HFF-Myc (cell line): ENCODE results near the gene ERCC6L2.

Experiments used
- DNase-seq: peaks from one replicate; pipeline ENCODE4 v3.0.0-alpha.2; 2011; ENCODE audit warnings: low read depth; ENCODE audit errors: extremely low read depth
- H3K4me3 ChIP-seq: replicated peaks from 2 replicates; pipeline ENCODE4 v1.5.1; 2011; ENCODE audit warnings: low read depth, mild to moderate bottlenecking, control low read depth, low read length
- TF ChIP-seq, protein P1 (sequence below): IDR thresholded peaks from 2 replicates; pipeline ENCODE4 v1.5.1; 2012; ENCODE audit warnings: mild to moderate bottlenecking, low read depth, low read length, control low read depth; ENCODE audit errors: missing control alignments

The ERCC6L2 gene

DNA sequence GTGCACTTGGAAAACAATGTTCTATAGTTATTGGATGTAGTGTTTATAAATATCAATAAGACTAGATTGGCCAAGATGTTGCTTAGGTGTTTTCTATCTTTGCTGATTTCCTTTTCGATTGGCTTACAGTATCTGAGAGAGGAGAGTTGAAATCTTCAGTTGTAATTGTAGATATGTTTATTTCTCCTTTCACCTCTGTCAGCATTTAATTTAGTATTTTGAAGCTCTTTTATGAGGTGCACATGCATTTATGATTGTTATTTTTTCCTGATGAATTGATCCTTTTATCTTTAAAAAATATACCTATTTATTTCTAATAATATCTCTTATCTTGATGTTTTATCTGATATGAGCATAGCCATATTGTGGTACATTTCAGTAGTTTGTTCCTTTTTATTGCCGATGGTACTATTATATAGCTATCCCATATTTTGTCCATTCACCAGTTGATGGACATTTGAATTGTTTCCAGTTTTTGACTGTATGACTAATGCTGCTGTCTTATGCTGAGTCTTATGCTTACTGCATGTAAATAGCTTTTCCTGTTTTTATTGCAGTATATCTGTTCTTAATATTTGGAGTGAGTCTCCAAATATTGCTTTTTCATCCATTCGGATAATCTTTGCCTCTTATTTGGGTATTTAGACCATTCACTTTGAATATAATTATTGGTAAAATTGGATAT is 34.7 kb downstream of the ERCC6L2 start:
- no peak for DNase-seq
- no peak overlapping the region for H3K4me3 ChIP-seq

DNA sequence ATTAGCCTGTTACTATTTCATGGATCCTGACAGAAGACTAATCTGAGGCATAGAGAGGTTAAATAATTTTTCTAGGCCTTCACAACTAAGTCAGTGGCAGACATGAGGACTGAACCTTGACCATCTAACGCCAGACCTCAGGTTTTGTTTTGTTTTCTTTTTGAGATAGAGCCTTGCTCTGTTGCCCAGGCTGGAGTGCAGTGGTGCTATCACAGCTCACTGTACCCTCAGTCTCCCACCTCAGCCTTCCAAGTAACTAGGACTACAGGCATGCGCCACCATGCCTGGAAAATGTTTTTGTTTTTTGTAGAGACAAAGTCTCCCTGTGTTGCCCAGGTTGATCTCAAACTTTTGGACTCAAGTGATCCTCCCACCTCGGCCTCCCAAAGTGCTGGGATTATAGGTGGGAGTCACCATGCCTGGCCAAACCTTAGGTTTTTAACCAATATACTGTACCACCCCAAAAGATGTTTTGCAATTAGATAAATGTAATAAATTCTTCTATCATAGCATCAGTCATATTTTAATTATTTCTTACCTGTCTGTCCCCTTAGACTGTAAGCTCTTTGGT is 35.4 kb downstream of the ERCC6L2 start:
- no peak for DNase-seq
- TF ChIP-seq, protein P1, sequence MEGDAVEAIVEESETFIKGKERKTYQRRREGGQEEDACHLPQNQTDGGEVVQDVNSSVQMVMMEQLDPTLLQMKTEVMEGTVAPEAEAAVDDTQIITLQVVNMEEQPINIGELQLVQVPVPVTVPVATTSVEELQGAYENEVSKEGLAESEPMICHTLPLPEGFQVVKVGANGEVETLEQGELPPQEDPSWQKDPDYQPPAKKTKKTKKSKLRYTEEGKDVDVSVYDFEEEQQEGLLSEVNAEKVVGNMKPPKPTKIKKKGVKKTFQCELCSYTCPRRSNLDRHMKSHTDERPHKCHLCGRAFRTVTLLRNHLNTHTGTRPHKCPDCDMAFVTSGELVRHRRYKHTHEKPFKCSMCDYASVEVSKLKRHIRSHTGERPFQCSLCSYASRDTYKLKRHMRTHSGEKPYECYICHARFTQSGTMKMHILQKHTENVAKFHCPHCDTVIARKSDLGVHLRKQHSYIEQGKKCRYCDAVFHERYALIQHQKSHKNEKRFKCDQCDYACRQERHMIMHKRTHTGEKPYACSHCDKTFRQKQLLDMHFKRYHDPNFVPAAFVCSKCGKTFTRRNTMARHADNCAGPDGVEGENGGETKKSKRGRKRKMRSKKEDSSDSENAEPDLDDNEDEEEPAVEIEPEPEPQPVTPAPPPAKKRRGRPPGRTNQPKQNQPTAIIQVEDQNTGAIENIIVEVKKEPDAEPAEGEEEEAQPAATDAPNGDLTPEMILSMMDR, result no peak
- no peak overlapping the region for H3K4me3 ChIP-seq

More for the DNA sequence above, 34.7 kb downstream of the ERCC6L2 start:
- TF ChIP-seq, protein P1, result no peak

DNA sequence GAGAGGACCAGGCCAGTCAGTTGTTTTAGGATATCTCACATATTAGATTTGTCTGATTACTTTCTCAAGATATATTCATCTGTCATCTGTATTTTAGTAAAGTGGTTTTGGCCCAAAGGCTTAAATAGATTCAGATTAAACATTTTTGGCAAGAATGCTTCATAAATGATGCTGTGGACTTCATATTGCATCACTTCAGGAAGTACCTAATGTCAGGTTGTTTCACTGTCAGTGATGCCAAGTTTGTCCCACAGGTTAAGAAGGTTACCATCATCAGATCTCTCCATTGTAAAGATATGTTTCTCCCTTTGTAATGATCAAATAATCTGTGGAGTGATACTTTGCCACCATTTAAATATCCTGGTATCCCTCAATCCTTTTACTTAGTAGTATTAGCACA is 37.3 kb downstream of the ERCC6L2 start:
- TF ChIP-seq, protein P1, result no peak
- DNase-seq, result no peak
- H3K4me3 ChIP-seq, result no peak overlapping the region

DNA sequence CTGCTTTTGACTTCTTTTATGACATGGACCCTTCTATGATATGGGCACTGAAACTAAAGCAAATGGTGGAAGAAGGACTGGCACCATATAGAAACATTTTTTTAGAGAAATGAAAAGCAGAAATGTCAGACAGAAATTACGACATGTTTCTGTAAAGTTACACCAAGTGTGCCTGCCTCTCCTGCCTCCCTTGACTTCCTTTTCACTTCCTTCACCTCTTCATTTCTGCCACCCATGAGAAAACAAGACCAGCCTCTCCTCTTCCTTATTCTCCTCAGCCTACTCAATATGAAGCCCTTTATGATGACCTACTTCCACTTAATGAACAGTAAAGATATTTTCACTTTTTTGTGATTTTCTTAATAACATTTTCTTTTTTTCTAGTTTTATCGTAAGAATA is 44.5 kb downstream of the ERCC6L2 start:
- DNase-seq, result no peak
- TF ChIP-seq, protein P1, result no peak

DNA sequence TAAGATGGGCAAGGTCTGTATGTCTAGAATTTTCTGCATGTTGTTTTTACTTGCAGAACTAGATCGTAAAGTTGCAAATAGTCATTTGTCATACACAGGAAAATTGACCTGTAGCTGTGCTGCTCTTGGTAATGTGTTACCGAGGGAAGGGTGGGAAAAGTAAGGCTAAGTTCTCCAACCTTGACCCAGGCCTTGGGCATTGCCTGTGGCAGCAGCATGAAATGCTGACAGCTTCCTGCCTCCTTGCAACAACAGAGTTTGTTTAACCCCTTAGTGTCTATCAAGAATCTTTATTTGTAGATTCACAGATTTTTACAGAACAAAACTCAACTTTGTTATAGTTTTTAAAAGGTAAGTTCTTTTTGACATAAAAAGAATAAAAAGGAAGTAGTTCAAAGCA is 48.3 kb downstream of the ERCC6L2 start:
- no peak for DNase-seq
- no peak overlapping the region for H3K4me3 ChIP-seq
- TF ChIP-seq, protein P1, result no peak

More for the DNA sequence above, 44.5 kb downstream of the ERCC6L2 start:
- H3K4me3 ChIP-seq, result no peak overlapping the region

DNA sequence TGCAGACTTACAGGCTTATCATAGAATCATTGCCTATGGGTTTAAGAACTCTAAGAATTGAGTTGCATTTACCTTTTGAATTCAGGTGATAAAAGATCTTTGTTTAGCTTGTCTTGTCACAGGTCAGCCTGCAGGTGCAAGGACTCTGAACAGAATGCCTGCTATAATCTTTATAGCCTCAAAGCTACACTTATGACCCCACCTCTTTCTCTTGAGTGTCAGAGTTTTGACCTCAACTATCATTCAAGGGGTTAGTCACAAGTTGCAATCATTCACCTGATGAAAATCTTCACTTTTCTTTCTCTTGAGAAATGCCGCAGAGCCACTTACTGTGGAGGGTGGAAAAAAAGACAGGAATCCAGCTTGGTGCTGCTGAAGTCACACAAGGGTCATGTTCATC is 49.5 kb downstream of the ERCC6L2 start:
- H3K4me3 ChIP-seq, result no peak overlapping the region
- TF ChIP-seq, protein P1, result no peak
- DNase-seq, result no peak
